SHP77 treated with DMSO at 0.1 percent for 48 hours (cell line): Measurements from ENCODE around the gene TMF1.

ENCODE experiments used
- DNase-seq: peaks from one replicate; lab custom pipeline; 2025; lab: John Stamatoyannopoulos, UW

The TMF1 gene

DNA sequence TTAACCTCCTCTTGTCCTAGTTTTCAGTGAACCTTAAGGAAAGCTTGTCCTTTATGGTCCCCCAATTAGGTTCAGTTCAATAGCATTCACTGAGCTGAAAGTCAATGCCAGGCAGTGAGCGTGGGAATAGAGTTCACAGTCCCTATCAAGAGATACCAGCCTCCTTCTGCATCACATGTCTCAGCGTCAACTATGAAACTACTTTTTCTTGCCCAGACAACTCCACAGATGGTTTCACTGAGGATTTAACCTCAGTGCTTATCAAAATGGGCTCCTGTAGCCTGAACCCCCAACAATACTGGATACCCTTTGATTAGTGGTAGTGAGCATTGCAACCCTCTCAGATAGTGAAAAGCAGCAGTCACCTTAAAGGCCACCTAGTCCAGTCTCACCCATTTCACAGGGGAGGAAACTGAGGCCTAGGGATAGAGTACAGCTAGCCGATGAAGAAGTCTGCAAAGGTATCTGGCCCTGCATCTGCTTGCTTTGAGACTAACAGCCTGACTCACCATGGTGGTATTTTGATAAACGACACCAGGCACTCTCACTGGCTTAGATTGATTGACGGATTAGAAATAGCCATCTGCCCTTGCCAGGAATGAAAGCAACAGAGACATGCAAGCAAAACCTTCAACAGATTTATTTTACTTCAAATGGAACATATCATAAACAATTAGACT lies 29.6 kb upstream of the TMF1 start:
- DNase-seq = no peak

- DNase-seq = peak; percentile 37
Observed at GRCh38 chr3:69080233-69080920, 28.2 kb upstream of the TMF1 start, which contains the start of gene UBA3. UBA3 (minus strand) TSS chr3:69080365; CDS start chr3:69080353, 12 bp downstream.

GRCh38 chr3:69079269-69080159 lies 27.4 kb upstream of the TMF1 start:
- no peak for DNase-seq

DNA sequence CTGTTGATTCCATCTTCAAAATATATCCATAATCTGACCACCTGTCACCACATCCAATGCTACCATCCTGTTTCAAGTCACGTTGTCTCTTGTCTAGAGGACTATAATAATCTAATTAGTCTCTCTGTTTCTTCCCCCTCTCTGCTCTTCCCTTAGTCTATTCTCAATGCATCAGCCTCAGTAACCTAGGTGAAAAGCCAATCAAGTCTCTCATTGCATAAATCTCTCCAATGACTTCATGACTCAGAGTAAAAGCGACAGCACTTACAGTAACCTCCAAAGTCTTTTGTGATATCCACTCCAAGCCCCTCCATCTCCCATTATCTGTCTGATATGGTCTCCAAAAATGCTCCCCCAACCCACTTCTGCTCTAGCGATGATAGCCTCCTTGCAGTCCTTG lies 20.8 kb upstream of the TMF1 start:
- no peak for DNase-seq

GRCh38 chr3:69066121-69066520 lies 14.0 kb upstream of the TMF1 start:
- DNase-seq = no peak

- no peak for DNase-seq
Observed at GRCh38 chr3:69065318-69065964, 13.3 kb upstream of the TMF1 start.

- no peak for DNase-seq
Observed at GRCh38 chr3:69063636-69064035, 11.5 kb upstream of the TMF1 start.

DNA sequence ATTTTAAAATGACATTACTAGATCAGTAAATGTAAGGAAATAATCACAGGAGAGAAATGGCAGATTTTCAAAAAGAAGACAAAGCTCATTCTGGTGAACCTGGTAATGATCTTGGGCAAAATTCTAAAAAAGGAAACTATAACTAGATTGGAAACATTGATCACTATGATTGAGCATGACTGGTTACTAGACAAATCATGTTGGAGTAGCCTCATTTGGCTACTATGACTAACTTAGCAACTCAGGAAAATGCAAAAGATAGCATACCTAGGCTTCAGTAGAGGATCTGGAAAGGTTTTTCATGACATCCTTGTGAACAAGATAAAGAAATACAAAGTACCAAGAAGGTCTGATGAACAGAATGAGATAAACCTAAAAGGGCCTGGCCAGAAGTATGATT lies 7.6 kb upstream of the TMF1 start:
- DNase-seq = no peak

GRCh38 chr3:69058947-69059224 lies 6.8 kb upstream of the TMF1 start:
- no peak for DNase-seq

- DNase-seq = no peak
Observed at GRCh38 chr3:69058180-69058946, 6.2 kb upstream of the TMF1 start.

DNA sequence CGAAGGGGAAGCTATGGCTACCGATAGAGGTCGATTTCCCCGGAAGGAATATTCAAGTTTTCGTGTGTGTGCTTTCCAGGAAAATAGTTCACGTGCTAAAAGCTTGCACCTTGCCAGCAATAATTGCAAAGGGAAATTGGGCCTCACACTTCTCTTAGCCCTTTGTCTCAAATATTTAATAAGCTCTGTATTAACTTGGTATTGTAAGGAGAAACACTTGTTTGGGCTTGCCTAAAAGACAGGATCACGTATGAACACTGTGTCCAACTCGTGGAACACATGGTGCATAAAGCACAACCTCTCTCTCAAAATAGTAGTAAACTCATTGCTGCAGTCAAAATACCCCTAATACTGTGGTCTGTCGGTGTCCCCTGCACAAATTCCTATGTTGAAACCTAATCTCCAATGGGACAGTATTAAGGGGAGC lies 352 bp upstream of the TMF1 start:
- no peak for DNase-seq

DNA sequence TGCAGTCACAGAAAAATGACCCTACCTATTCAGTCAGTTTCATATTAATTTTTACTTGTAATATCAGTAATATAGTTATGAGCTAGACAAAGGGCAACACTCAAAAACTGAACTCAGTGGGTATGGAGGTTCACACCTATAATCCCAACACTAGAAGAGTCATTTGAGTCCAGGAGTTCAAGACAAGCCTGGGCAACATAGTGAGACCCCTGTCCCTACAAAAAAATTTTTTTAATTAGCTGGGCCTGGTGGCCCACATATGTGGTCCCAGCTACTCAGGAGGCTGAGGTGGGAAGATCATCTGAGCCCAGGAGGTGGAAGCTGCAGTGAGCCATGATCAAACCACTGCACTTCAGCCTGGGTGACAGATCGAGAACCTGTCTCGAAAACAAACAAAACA lies 3.1 kb downstream of the TMF1 start:
- no peak for DNase-seq

GRCh38 chr3:69044608-69045007 lies 7.5 kb downstream of the TMF1 start:
- DNase-seq = no peak

GRCh38 chr3:69033470-69033869 lies 18.7 kb downstream of the TMF1 start:
- no peak for DNase-seq

DNA sequence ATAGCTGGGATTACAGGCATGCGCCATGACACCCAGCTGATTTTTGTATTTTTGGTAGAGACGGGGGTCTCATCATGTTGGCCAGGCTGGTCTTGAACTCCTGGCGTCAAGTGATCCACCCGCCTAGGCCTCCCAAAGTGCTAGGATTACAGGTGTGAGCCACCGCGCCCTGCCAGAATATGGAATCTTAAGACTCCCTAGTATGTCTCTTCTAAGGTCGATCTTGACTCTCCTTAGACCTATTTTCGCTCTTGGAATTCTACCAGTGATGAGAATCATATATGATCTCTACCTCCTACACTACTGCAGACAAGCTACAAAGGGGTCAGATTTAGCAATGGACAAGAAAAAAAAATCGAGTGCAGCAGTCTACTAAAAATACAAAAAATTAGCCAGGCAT lies 19.4 kb downstream of the TMF1 start:
- DNase-seq = no peak

DNA sequence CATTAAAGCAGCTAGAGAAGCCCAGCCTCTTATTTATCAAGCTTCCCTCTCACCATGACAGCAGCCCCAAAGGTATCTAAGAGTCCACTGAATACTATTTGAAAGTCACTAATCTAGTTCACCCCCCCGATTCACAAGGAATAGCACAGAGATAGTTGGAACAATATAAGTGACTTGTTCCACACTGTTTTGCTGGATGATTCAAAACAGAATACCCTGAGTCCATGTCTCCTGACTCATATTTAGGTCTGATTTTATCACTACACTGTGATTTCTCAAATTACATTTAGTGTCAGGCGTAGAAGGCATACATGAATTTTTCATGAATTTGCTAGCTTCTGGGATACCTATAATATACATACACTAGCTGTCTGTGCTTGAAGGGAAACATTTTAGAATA lies 20.0 kb downstream of the TMF1 start:
- no peak for DNase-seq

- no peak for DNase-seq
Observed at GRCh38 chr3:69031635-69032034, 20.5 kb downstream of the TMF1 start.

DNA sequence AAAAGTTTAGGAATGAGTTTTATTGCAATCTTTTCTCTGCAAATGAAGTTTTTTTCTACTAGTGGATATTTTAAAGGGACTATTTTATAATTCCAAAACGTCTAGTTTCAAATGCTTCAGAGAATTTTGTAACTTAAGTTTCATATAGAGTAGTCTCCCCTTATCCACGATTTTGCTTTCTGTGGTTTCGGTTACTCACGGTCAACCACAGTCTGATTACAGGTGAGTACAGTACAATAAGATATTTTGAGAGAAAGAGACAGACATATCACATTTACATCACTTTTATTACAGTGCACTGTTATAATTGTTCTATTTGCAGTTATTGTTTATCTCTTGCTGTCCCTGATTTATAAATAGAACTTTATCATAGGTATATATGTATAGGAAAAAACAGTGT lies 31.3 kb downstream of the TMF1 start:
- DNase-seq = no peak

- no peak for DNase-seq
Observed at GRCh38 chr3:69020424-69020823, 31.7 kb downstream of the TMF1 start.

DNA sequence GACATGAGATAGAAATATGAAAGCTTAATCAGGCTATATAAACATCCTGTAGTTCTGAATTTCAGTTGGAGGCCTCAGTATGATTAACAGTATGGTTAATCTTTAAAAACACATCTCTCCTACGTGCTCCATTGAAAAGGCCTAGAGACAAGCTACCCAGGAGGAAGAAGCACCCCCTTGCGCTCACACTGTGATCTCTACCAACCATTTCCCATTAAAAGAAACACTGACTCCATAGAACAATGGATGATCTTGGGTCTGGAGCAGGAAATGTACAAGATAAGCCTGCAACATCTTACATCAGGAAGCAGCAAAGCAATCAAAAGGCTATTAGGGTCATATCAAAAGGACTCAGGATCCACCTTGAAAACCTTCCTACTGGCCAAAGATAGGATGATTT lies 35.2 kb downstream of the TMF1 start:
- DNase-seq = no peak

DNA sequence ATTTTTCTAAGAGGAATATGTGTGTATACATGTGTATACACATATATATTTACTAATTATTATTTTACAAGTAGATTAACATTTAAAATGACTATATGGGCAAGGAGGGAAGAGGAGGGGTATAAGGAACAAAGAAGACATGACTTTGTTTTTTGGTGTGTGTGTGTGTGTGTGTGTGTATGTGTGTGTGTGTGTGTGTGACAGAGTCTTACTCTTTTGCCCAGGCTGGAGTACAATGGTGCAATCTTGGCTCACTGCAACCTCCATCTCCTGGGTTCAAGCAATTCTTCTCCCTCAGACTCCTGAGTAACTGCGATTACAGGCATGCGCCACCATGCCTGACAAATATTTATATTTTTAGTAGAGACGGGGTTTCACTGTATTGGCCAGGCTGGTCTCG lies 36.0 kb downstream of the TMF1 start:
- DNase-seq = no peak
